B cell (primary cell): ENCODE results near the gene CENPB. TPM values are rescaled to one million over a fixed set of nuclear protein-coding genes. Genes with fewer than 3 reads are reported as not detected.

Experiments
- ATAC-seq: fragments of 200-7000 bp; cut with Tn5 transposase; one replicate; pipeline ENCODE4 v1.10.0; 2021; ENCODE audit warnings: low read depth, mild to moderate bottlenecking, moderate number of reproducible peaks, moderate library complexity
- CTCF ChIA-PET: fragments of 350-600 bp; sonication (Branson Sonifier 250); formaldehyde crosslinking; loops from one replicate; lab custom pipeline; 2021; ENCODE audit warnings: antibody characterized with exemption, inconsistent platforms; lab: Charles Lee
- POLR2A ChIA-PET: fragments of 350-600 bp; sonication (Branson Sonifier 250); formaldehyde crosslinking; loops from one replicate; lab custom pipeline; 2021; ENCODE audit warnings: antibody characterized with exemption; lab: Charles Lee
- DNase-seq: peaks from one replicate; pipeline ENCODE4 v3.0.0; 2013
- H2AFZ ChIP-seq: 2 replicates; pipeline ENCODE4 v1.6.1; 2012; ENCODE audit warnings: mild to moderate bottlenecking, low read depth, low read length; ENCODE audit not compliant: insufficient read depth, poor library complexity, severe bottlenecking
- H3K27ac ChIP-seq, 2 donors: 1 replicate in 1 of 2; 2 replicates in 1 of 2; pipeline ENCODE4 v1.5.1; 2012 to 2013; ENCODE audit warnings: low read length in 2 of 2, mild to moderate bottlenecking in 2 of 2, moderate library complexity in 1 of 2
- H3K27me3 ChIP-seq, 4 experiments: fragments of 200-600 bp in 1 of 4; sonication (generic) in 1 of 4; replicated peaks in 1 of 4; 1 replicate in 2 of 4; 2 replicates in 2 of 4; pipeline versions ENCODE4 v1.6.1 to v1.7.0; 2013 to 2016; ENCODE audit warnings: low read length in 3 of 4, mild to moderate bottlenecking in 2 of 4, mixed read lengths in 1 of 4, moderate library complexity in 1 of 4; ENCODE audit not compliant: insufficient read depth in 4 of 4, control insufficient read depth in 3 of 4; ENCODE audit errors: control extremely low read depth in 1 of 4
- H3K36me3 ChIP-seq, 2 experiments: replicated peaks in 1 of 2; 1 replicate in 1 of 2; 2 replicates in 1 of 2; pipeline versions ENCODE4 v1.6.1 to v1.7.1; 2013; ENCODE audit warnings: low read length in 1 of 2; ENCODE audit not compliant: insufficient read depth in 2 of 2, control insufficient read depth in 1 of 2; ENCODE audit errors: control extremely low read depth in 1 of 2, extremely low read depth in 1 of 2
- H3K4me1 ChIP-seq, 2 donors: fragments of 200-600 bp in 1 of 2; sonication (generic) in 1 of 2; 1 replicate in 1 of 2; 2 replicates in 1 of 2; pipeline versions ENCODE4 v1.5.1 to v1.6.1; 2013 to 2017; ENCODE audit warnings: low read length in 2 of 2; ENCODE audit not compliant: control insufficient read depth in 2 of 2, insufficient read depth in 2 of 2
- H3K4me2 ChIP-seq: replicated peaks from 2 replicates; pipeline ENCODE3; 2012; ENCODE audit warnings: mild to moderate bottlenecking, low read depth, low read length; ENCODE audit not compliant: poor library complexity, severe bottlenecking
- H3K4me3 ChIP-seq, 5 experiments: fragments of 200-600 bp in 1 of 5; sonication (generic) in 1 of 5; 1 replicate in 3 of 5; 2 replicates in 2 of 5; pipeline versions ENCODE4 v1.5.1 to v1.7.0; 2011 to 2016; ENCODE audit warnings: low read length in 4 of 5, mild to moderate bottlenecking in 4 of 5, low read depth in 2 of 5, control low read depth in 1 of 5, moderate library complexity in 1 of 5; ENCODE audit not compliant: insufficient read depth in 1 of 5; ENCODE audit errors: control extremely low read depth in 1 of 5, extremely low read depth in 1 of 5
- H3K79me2 ChIP-seq: fragments of 200-600 bp; sonication (generic); one replicate; pipeline ENCODE4 v1.6.0; 2016; ENCODE audit warnings: low read length; ENCODE audit not compliant: control insufficient read depth, insufficient read depth
- H3K9ac ChIP-seq: fragments of 200-600 bp; sonication (generic); 2 replicates; pipeline ENCODE4 v1.6.1; 2017; ENCODE audit warnings: mild to moderate bottlenecking, low read length, moderate library complexity
- H3K9me3 ChIP-seq, 3 donors: one replicate each; pipeline versions ENCODE4 v1.6.1 to v1.7.1; 2013; ENCODE audit warnings: low read length in 2 of 3; ENCODE audit not compliant: control insufficient read depth in 2 of 3, insufficient read depth in 1 of 3; ENCODE audit errors: control extremely low read depth in 1 of 3
- H4K20me1 ChIP-seq: 2 replicates; pipeline ENCODE4 v1.6.0; 2012; ENCODE audit warnings: mild to moderate bottlenecking, low read length; ENCODE audit not compliant: insufficient read depth, control insufficient read depth, poor library complexity, severe bottlenecking
- H3K27ac Mint-ChIP-seq: one replicate; pipeline ENCODE4 v1.8.0; 2021; ENCODE audit warnings: mixed read lengths
- H3K27me3 Mint-ChIP-seq: one replicate; pipeline ENCODE4 v1.8.0; 2021; ENCODE audit warnings: mixed read lengths
- H3K4me1 Mint-ChIP-seq: one replicate; pipeline ENCODE4 v1.8.0; 2021; ENCODE audit warnings: mixed read lengths
- H3K4me3 Mint-ChIP-seq: one replicate; pipeline ENCODE4 v1.8.0; 2021; ENCODE audit warnings: mixed read lengths
- H3K9me3 Mint-ChIP-seq: one replicate; pipeline ENCODE4 v1.8.0; 2022; ENCODE audit warnings: mixed read lengths; ENCODE audit not compliant: insufficient read depth
- CTCF ChIP-seq: fragments of 200-600 bp; IDR thresholded peaks from one replicate; pipeline ENCODE4 v1.8.0; 2022; ENCODE audit warnings: antibody characterized with exemption, mild to moderate bottlenecking
- EZH2 ChIP-seq: IDR thresholded peaks from 2 replicates; pipeline ENCODE4 v1.6.1; 2012; ENCODE audit warnings: borderline replicate concordance, low read depth, mild to moderate bottlenecking, moderate library complexity, low read length; ENCODE audit not compliant: insufficient read depth, poor library complexity, severe bottlenecking
- WGBS: methylation state at CpG from one replicate; pipeline ENCODE4 v1.1.5; 2013; ENCODE audit warnings: missing lambda C conversion rate; ENCODE audit not compliant: insufficient coverage; 5-methylcytosine and 5-hydroxymethylcytosine counted together
- intact Hi-C: fragments of 100-400 bp; cut with micrococcal nuclease; formaldehyde crosslinking; loops from one replicate; pipeline ENCODE4 v1.10.0; 2022
- polyA plus RNA-seq: library from polyadenylated mRNA; depleted of rRNA; stranded (reverse); fragments of >200 nt; gene quantifications from 2 replicates; pipeline ENCODE4 v1.2.3, GENCODE V29; 2012
- total RNA-seq, 2 donors: library from RNA; stranded (reverse); fragments of 120-200 nt in 1 of 2; gene quantifications; 1 replicate in 1 of 2; 2 replicates in 1 of 2; pipeline versions ENCODE4 v1.2.3 to v1.2.4, GENCODE V29; 2013 to 2022

Gene CENPB
- total and polyA plus RNA-seq, 2 donors (not counting 1 experiment from before 2014, with no cell fraction given) = 13.3 to 46.4 TPM

GRCh38 chr20:3767110-3767426, 19.5 kb downstream of the CENPB start:
- Histone ChIP-seq H3K9me3 (no peaks in the 10 kb centered on the region), H2AFZ (peak overlapping the region; percentile 98), H3K27me3 (no peaks in the 10 kb centered on the region), H3K9ac (peak overlapping the region; percentile 88), H3K4me2 (peak overlapping the region; percentile 98), H3K79me2 (peaks cover 10% of the 10 kb centered on the region), H3K4me1 (peaks cover 12 to 31% of the 10 kb centered on the region in 2 donors), H3K27ac (no peak overlapping the region), H3K36me3 (no peaks in the 10 kb centered on the region), H3K4me3 (peak overlapping the region; percentile 38 to 97 (median 77)), H4K20me1 (no peaks in the 10 kb centered on the region)
- POLR2A ChIA-PET = interaction anchor here (0.8 to 2.4 kb wide), 4 partner anchors 11 to 1360 kb away, joined by 3 to 18 read pairs (median 12); partner anchors contain the start of genes CDC25B, CDS2 and CENPB
- no peak for TF ChIP-seq CTCF
- no peak for TF ChIP-seq EZH2
- Mint-ChIP-seq H3K4me1 (peaks cover 27% of the 10 kb centered on the region), H3K27me3 (no peaks in the 10 kb centered on the region), H3K9me3 (no peaks in the 10 kb centered on the region), H3K4me3 (peak overlapping the region; percentile 96), H3K27ac (peak overlapping the region; percentile 32)
- CTCF ChIA-PET = interaction anchor here (0.9 to 4.8 kb wide), 10 partner anchors 12 to 318 kb away, joined by 3 to 47 read pairs (median 14); partner anchors contain the start of genes AP5S1, CENPB and SPEF1
- intact Hi-C loops = loop anchor here (1.0 to 5.0 kb wide), 6 partner anchors 10 to 720 kb away; partner anchors contain the start of genes CDC25B, MAVS, MRPS26 and RNF24
- DNase-seq = no peak
- ATAC-seq = no peak
- WGBS = 1% methylated on average over 14 of the region's 21 CpGs

GRCh38 chr20:3766422-3767109, 20.0 kb downstream of the CENPB start:
- Histone ChIP-seq H3K79me2 (peaks cover 10% of the 10 kb centered on the region), H4K20me1 (no peaks in the 10 kb centered on the region), H2AFZ (peak overlapping the region; percentile 98), H3K4me3 (peak overlapping the region in 4 of 5 experiments; percentile 76 to 97 (median 79)), H3K4me2 (peak overlapping the region; percentile 98), H3K4me1 (peaks cover 12 to 32% of the 10 kb centered on the region in 2 donors), H3K9ac (peak overlapping the region; percentile 88), H3K36me3 (peaks cover 0 to 2% of the 10 kb centered on the region in 2 experiments), H3K27me3 (no peaks in the 10 kb centered on the region), H3K27ac (no peak overlapping the region), H3K9me3 (no peaks in the 10 kb centered on the region)
- ChIA-PET POLR2A (interaction anchor here (1.5 kb wide), 1 partner anchor 29 kb away, joined by 8 read pairs; the partner anchor contains the start of gene CDC25B), CTCF (interaction anchor here (0.8 to 4.8 kb wide), 6 partner anchors 10 to 319 kb away, joined by 3 to 47 read pairs (median 23); partner anchors contain the start of genes AP5S1 and SPEF1)
- TF ChIP-seq CTCF (no peak), EZH2 (no peak)
- Mint-ChIP-seq H3K4me1 (peaks cover 28% of the 10 kb centered on the region), H3K4me3 (peak overlapping the region; percentile 96), H3K27me3 (no peaks in the 10 kb centered on the region), H3K9me3 (no peaks in the 10 kb centered on the region), H3K27ac (peak overlapping the region; percentile 20)
- no peak for DNase-seq
- WGBS = 36% methylated on average over 2 of the region's 9 CpGs
- no peak for ATAC-seq
- intact Hi-C loops = loop anchor here (1.0 to 5.0 kb wide), 6 partner anchors 11 to 719 kb away; partner anchors contain the start of genes CDC25B, MAVS, MRPS26 and RNF24
